H4 (cell line): ENCODE data around the gene ITLN2. TPM values are rescaled to one million over a fixed set of nuclear protein-coding genes. Genes with fewer than 3 reads are reported as not detected.
"Not testable (repeated sequence)": the region's sequence is repeated elsewhere in the genome, so short reads cannot be mapped to it uniquely, and the experiment has no call there.

Experiments
- DNase-seq: peaks from one replicate; pipeline ENCODE4 v3.0.0-alpha.2; 2015; ENCODE audit warnings: low spot score
- total RNA-seq: library from RNA; depleted of rRNA; stranded (reverse); fragments of >200 nt; shearing (Covaris generic); gene quantifications from 2 replicates; pipeline ENCODE4 v1.2.3, GENCODE V29; 2014; rRNA removed

Gene ITLN2
- not detected in 2 replicates for total RNA-seq

DNA sequence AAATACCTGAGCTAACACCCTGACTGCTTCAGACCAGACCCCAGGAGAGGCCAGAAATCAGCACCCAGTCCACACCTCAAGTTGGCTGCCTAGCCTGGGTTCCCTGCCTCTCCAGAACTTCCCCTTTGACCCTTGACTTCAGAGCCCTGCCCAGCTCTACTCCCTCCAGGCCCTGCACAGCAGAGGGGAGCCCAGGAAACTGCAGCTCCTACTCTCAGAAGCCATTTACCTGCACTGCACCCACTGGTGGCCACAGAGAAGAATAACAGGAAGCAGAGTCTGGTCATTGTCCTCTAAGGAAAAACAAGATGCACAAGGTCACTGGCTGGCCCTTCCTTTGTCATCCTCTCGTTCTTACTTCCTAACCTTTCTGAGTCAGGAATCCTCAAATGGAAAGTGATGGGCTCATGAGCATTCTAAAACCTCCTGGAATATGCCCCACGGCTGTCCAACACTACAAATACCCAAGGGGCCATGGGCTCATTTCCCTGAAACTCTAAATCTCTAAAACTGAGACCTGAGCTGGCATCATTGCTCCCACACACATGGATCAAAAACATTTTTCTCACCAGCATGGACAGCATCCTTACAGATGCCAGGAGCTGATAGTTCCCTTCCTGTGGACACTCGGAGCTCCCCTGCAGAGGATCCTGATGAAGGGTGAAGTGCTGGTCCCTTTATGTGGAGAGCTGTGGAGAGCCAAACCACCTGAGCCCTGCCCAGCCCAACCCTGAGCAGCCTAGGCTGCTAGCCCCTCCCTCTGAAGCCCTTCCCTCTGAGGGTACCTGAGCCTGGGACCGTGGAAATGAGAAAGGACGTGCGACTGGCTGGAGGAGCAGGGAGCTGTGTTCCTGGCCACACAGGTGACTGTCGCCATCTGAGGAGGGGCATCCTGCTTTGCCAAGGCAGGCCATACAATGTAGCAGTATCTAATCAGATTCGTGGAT, at the start of gene ITLN2:
Gene ITLN2, minus strand, starts transcription at position 652 of the 947 bp plus-strand sequence. Its CDS starts 68 bp downstream, at position 584.
- DNase-seq = peak; percentile 59

DNA sequence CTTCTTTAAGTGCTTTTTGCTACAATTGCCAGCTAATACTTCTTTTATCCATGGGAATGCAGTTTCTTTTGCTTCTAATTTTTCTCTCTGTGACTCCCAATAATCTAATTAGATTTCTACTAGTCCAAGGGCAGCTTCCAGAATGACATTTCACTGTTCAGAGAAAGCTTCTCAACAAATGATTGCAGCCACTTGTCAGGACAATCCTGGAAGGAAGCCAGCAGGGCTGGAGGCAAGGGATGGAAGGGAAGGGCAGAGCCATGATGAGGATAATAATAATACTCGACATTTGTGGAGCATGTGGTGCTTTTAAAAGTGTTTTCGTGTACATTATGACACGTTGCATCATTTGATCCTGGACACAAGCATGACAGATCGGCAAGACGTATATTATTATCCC, 46.9 kb upstream of the ITLN2 start:
- DNase-seq = no peak

DNA sequence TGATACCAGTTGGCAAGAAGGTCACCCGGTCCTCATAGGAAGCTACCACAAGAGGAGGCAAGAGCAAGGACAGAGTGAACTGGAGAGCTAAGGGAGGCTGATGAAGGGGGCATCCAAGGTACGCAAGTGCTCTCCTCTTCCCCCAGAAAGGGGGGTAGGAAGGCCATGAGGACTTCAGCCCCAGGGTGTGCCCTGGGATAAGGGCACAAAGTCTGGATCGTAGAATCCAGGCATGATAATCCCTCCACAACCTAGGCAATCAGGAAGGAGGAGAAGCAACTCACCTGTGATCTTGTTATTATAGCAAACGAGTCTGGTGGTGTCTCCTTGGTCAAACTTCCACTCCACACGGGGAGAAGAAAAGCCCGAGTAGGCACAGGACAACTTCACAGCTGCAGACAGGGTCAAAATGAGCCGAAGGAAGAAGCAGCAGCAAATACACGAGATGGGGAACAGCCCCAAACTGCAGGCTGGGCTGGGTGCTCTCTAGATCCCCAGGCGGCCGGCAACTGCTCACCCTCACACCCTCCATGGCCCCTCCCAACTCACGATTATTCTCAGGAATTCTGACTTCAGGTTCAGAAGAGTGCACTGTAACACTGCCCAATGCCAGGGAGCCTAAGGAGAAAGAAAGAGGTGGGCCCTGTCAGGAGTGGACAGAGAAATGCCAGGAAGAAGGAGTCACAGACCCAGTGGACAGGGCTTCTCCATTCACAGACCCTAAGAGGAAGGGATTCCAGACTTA, 46.3 kb upstream of the ITLN2 start:
- no peak for DNase-seq

DNA sequence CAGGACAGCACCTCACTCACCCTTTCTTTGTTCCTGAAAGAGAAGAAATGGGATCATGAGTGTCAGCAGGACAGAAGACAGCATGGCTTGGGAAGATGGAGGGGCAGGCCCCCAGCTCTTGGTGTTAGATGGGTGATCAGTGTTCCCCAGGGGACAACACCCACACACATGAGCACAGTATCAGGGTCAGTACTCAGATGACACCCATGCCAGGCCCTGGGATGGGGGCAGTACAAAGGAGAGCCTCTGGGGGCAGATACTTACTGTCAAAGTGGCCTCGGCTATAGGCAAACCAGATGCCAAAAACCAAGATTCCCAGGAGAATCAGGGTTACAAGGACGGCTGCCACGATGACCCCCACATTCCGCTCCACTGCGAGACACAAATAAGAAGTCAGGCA, 44.8 kb upstream of the ITLN2 start:
- no peak for DNase-seq

DNA sequence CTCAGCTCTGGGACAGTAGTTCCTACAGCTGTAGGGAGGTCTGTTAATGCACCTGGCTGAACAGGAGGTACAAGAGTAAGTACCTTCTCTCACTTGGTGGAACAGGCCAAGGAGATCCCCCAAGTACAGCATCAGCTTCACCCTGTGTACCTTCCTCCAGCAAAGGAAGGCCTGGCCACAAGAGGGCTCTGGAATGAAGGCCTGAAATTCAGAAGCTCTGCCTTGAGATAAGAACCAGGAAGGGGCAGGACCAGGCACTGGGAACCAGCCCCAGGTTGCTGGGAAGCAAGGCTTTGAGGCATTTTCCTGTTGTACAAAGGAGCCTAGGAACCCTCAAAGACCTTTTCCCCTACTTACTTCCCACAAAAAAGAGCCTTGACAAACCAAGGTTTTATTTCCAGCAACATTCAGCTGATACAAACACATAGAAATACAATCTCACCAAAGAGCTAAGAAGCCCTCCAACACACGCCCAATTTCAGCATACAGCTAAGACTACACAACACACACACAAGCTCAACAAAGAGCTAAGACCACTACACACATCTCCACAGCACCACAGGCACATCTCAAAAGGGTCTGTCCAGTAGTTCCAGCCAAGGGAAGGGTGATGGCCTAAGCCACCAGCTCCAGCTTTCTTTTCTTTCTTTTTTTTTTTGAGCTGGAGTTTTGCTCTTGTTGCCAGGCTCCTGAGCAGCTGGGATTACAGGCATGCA, 42.9 kb upstream of the ITLN2 start:
- peak; percentile 71 for DNase-seq

DNA sequence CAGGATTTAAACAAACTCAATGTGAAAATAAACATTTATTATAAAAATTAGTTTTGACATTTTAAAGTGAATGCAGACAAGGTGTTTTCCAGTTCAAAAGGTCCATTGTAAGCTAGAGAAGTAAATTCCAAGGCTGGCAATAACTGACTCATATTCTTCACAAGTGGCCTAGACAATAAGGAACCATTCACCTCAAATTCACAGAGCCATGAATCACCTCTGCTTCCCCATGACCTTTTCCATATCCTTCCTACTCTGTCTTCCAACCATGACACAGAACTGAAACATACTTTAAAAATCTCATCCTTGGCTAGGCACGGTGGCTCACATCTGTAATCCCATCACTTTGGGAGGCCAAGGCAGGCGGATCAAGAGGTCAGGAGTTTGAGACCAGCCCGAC, 41.6 kb upstream of the ITLN2 start:
- no peak for DNase-seq

DNA sequence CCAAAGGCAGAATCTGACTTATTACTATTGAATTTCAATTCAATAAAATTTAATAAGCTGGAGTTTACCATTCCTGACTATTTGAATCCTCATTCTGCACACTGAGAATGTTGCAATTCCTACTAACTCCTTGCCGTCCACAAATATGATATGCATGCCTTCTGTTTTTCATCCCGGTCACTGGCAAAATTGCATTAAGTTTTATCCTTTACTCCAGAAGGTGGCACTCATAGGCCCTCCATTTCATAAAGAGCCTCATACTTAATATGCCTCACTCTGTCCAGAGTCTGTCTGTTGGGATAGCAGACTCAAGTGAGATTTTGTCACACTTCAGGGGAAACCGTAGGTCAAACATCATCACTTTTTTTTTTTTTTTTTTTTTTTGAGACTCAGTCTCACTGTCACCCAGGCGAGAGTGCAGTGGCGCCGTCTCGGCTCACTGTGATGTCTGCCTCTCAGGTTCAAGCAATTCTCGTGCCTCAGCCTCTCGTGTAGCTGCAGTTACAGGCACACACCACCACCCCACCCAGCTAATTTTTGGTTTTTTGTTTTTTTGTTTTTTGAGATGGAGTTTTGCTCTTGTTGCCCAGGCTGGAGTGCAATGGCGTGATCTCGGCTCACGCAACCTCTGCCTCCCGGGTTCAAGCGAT, 39.1 kb upstream of the ITLN2 start:
- no peak for DNase-seq

DNA sequence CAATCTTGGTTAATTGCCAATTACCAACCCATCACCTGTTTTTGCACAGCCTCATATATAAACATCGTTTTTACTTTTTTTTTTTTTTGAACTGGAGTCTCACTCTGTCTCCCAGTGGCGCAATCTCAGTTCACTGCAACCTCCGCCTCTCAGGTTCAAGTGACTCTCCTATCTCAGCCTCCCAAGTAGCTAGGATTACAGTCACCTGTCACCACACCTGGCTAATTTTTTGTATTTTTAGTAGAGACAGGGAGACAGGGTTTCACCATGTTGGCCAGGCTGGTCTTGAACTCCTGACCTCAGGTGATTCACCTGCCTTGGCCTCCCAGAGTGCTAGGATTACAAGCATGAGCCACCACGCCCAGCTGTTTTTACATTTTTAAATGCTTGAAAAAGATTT, 37.4 kb upstream of the ITLN2 start:
- not testable (repeated sequence) for DNase-seq

DNA sequence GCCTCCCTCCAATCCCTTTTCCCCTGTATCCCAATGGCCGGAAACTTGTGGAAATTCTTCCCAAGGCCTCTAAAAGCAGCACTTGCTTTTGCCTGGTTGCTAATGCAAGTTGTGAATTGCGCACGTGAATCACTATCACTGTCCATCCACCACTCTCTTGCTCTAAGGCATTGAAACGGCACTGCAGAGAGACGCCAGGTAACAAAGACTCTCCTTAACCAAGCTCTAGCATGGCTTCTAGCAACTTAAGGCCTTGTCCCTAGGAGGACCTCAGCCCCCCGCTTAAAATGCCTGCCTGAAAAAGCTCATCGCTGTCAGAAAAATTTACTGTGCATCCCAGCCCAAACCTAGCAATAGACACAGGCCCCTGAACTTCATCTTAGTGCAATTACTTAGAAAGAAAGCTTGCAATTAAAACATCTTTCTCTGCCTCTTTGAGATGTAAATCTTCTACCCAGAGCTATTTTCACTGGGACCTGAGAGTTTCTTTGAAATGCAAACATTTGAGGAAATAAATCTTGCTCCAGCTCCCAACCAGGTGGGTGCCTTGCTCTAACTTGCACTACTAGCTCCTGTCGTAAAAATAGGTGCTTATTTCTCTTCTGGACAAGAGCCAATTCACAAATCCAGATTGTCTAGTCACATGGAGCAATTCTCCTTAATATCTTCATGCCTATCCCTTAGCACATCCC, 32.9 kb upstream of the ITLN2 start:
- no peak for DNase-seq

DNA sequence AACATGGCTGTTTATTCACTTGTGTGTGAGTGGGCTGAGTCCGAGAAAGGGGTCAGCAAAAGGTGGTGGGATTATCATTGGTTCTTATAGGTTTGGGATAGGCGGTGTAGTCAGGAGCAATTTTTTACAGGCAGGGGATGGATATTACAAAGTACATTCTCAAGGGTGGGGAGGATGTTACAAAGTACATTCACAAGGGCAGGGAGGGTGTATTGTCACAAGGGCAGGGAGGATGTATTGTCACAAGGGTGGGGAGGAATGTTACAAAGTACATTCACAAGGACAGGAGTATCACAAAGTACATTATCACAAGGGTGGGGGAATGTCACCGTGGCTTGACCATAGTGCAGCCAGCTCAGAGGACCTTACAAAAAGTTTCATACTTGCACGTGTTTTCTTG, 31.1 kb upstream of the ITLN2 start:
- no peak for DNase-seq

DNA sequence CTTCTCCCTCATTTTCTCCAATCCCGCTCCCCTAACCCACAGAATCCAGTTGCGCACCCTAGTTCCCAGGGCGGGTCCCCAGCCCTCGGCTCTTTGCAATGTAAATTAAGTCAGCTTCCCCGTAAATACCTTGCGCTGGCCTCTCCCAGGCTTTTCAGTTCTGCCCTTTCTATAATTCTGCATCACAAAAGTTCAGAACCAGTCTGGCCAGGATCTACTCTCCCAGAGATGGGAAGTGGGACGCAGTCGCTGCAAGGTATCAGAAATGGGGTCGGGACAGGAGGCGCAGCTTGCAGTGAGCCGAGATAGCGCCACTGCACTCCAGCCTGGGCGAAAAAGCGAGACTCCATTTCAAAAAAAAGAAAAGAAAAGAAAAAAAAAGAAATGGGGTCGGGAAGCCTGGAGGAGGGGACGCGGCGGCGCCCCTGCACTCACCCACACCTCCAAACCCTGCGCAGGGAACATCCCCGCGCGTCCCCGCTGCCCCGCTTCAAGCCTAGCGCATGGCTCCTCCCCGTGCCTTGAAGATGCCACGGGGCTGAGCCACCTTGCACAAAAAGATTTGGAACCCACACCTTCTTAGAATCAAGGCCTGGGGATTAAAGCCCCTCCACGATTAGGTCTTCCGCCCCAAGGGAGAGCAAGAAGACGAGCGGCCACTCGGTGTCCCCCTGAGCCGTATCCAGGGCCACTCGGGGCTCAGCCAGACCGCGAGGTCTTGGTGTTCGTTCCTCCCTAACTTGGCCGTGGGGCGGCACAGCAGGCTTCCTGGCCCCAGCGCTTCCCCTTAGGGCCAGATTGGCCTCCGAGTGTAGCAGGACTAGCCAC, 27.2 kb upstream of the ITLN2 start:
- DNase-seq = no peak

DNA sequence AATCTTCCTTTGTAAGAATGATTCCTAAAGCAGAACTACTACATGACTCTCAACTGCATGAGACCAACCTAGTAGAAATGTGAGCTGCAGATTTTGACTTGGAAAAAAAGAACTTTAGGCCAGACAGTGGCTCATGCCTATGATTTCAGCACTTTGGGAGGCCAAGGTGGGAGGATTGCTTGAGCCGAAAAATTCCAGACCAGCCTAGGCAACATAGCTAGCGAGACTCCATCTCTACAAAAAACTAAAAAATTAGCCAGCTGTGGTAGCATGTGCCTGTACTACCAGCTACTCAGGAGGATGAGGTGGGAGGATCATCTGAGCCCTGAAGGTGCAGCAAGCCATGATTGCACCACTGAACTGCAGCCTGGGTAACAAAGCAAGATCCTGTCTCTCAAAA, 24.7 kb upstream of the ITLN2 start:
- no peak for DNase-seq

DNA sequence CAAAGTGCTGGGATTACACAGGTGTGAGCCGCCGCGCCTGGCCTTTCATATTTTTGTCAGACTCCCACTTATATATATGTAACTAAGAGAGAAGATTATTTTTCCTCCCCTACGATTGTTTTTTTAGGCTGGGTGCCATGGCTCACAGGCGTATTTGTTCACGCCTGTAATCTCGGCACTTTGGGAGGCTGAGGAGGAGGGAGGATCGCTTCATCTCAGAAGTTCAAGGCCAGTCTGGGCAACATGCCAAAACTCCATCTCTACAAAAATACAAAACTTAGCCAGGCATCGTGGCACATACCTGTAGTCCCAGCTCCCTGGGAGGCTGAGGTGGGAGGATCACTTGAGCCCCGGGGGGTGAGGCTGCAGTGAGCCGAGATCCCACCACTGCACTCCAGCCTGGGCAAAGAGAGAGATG, 23.9 kb upstream of the ITLN2 start:
- DNase-seq = no peak

DNA sequence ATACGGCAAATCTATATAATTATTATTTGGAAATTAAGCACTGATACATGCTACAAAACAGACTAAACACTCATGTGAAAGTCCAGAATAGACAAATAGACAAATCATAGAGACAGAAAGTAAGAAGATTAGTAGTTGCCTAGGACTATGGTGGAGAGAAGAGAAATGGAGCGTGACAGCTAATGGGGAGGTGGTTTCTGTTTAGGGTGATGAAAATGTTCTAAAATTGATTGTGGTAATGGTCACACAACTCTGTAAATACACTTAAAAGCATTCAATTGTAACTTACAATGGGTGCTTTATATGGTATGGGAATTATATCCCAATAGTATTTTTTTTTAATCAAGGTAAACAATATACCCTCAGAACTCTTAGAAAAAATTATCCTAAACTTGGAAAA, 20.4 kb upstream of the ITLN2 start:
- no peak for DNase-seq

DNA sequence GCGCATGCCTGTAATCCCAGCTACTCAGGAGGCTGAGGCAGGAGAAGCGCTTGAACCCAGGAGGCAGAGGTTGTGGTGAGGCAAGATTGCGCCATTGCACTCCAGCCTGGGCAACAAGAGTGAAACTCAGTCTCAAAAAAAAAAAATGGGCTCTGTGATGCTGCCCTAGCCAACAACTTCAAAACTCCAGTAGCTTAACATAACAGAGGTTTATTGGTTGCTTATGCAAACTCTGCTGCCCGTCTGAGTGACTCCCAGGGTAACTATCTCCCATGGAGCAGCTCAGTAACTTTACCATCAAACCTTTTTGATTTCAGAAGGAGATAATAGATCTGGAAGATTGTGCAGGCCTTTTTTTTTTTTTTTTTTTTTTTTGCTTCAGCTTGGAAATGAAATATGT, 18.9 kb upstream of the ITLN2 start:
- DNase-seq = no peak

DNA sequence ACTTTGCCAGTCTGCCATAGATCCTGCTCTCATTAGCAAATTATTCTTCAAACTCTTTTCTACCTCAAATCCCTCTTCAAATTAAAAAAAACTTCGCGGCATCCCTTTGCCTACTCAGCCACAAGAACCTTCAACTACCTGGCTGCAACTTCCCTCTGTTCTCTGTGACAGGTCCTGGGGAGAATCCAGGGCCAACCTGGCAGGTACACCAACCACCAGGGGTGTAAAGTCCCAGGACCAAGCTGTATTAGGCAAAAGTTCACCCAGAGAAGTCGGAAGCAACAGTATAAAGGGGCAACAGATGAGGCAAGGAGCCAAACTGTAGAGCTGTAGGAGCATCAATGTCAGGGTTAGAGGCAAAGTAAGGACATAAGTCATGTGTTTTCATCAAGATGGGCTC, 18.3 kb upstream of the ITLN2 start:
- DNase-seq = no peak

DNA sequence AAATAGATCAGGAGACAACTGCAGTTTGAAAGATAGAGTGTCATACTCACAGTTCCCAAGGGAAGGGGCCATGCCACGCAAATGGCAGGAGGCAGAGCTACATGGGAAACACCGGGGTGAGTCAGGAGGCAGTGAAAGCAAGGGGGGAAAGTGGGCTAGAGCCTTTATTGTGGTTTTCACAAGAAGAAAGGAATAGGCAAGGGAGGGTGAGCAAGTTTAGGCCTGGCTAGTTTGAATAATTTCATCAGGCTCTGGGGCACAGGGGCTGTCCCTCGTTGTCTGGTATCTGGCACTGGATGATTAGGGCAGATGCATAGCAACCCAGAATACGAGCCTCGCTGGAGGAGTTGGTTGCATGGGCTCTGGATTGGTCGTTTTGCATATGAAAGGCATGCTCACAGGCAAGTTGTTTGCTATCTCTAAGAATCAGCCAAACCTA, 17.0 kb upstream of the ITLN2 start:
- no peak for DNase-seq

DNA sequence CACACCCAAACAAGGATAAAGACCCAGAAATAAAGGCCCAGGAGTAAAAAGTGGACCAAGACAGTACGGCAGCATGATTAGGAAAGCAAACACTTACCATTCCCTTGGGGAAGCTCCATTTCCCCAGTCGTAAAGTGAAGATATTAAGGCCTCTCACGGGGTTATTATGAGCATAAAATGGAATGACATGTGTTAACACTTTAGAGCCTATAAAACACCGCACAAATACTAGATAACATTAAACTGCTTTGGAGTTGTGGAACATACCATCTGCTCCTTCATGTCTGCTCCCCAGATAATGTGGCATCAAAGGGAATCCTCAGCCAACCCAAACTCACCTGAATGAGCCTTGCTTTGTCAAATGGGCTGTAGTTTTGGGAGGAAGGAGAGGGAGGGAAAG, 8.9 kb upstream of the ITLN2 start:
- DNase-seq = no peak

DNA sequence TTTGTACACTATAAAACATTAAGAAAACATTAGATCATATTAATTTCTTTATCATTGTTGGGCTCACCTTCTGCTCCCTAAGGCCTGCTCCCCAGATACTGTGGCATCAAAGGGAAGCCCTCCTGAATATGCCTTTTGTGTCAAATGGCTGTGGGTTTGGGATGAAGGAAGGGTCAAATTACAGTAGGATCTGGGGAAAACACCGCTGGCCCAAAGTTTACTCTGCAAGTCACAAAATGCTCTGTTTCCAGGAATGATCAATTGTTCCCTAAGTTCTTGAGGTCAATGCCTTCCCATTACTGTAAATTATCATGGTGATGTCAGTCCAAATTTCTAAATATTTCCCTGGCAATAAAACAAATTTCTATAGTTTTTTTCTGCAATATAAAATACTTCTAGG, 6.8 kb upstream of the ITLN2 start:
- no peak for DNase-seq

DNA sequence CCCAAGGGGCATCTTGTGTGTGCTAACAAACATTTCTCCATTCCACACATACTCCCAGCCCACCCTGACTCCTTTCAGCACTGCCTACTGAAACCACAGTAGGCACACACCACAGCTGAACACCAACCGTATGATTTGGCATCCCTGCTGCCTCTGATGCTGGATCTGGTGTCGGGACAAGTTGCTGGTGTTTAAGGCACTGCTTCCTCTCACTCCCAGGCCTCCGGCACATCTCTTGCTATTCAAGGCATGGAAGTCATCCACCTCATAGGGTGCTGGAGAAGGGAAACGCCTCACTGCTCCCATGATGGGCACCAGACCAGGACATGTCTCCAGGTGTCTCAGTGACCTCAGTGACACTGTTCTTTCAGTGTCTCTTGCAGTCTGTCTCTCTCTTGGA, 2.4 kb upstream of the ITLN2 start:
- no peak for DNase-seq
